ENCODE data around the gene COQ2.
"Not testable (repeated sequence)": the region's sequence is repeated elsewhere in the genome, so short reads cannot be mapped to it uniquely, and the experiment has no call there.

The COQ2 gene

DNA sequence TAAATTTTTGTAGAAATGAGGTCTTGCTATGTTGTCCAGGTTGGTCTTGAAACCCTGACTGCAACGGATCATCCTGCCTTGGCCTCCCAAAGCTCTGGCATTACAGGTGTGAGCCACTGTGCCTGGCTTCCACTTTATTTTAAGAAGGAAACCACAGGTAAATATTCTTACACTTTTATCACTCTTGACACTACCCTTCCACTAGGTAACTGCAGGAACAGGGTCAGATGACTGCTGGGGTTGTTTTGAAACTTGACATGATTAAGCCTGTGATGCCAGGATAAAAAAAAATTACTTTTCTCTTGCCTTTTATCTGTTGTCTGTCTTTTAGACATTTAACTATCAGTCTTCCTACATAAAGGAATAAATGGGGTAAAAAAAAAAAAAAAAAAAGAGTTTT is 43.5 kb downstream of the COQ2 start:
- no peak for DNase-seq

- no peak for DNase-seq
These were observed 44.2 kb downstream of the COQ2 start for GRCh38 chr4:83240379-83240875.

GRCh38 chr4:83238393-83239248 is 46.0 kb downstream of the COQ2 start:
- no peak for DNase-seq

DNA sequence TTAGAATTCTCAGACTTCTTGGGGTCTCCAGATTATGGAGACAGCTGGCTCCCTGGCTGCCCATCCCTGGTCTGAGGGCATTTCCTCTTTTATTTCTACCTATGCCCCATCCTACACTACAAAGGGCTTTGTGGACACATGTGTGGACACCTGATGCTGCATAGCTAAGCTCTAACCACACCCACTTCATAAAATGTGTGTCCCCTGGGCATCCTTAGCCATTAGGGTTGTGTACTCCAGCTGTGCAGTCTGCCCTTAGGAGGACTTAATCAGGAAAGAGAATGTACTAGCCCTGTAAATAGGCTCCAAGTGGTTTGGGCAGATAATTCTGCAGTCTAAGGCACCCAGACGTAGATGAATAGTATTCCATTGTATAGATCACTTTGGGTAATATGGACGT is 47.0 kb downstream of the COQ2 start:
- DNase-seq, result no peak

DNA sequence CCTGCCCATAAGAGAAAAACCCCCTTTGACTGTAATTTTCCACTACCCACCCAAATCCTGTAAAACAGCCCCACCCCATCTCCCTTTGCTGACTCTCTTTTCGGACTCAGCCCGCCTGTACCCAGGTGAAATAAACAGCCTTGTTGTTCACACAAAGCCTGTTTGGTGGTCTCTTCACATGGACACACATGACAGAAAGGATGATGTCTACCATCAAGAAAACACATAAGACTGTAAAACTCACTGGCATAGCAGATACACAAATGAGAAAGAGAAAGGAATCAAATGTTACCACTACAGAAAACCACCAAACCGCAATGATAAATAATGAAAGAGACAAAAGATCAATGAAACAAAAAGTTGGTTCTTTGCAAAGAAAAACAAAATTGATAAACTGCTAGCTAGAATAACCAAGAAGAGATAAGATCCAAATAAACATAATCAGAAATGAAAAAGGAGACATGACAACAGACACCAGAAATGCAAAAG is 48.9 kb downstream of the COQ2 start:
- peak; percentile 14 for DNase-seq

DNA sequence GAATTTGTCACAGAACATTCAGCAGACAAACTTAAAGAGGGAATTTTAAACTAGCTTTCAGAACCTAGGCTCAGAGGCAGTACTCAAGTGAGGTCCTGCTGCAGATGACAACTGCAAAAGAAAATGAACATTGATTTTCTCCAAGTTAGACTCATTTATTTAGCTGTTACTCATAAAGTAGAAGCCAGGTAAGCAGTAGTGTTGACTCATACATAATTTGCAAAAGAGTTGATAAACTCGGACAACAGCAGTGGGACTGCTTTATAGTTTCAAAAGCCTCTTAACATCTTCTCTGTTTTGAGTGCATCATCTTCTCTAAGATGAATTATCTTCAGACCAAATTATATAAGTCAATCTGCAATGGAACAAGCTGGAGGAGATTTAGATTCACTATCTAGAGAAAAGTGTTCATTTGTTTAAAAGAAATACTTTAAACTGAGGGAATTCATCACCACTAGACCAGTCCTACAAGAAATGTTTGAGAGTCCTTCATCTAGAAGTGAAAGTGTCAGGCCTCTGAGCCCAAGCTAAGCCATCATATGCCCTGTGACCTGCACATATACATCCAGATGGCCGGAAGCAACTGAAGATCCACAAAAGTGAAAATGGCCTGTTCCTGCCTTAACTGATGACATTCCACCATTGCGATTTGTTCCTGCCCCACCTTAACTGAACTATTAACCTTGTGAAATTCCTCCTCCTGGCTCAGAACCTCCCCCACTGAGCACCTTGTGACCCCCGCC is 49.5 kb downstream of the COQ2 start:
- DNase-seq, result no peak

DNA sequence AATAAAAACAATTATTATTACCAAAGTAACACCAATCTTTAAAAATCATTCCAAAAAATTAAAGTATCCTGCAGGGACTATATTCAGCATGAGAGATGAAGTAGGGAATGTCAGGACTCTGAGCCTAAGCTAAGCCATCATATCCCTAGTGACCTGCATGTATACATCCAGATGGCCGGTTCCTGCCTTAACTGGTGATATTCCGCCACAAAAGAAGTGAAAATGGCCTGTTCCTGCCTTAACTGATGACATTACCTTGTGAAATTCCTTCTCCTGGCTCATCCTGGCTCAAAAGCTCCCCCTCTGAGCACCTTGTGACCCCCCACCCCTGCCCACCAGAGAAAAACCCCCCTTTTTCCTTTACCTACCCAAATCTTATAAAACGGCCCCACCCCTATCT is 50.2 kb downstream of the COQ2 start:
- DNase-seq, result not testable (repeated sequence)

DNA sequence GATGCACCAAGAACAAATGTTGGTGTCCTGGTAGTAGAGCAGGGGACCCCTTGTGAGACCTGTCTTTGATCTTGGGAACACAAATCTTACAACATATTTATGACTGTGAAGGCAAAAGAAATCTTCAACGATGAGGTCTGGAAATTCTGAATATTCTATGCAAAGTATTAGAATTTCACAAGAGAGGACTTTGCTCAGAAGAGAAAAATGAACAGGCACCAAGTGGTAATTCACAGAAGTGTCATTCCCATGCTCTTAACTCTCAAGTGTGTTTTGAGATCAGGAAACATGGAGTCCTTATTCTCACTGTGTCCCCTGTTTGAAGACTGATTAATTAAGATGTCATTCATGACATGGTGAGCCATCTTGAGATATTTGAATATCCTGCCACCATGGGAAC is 52.5 kb downstream of the COQ2 start:
- no peak for DNase-seq

DNA sequence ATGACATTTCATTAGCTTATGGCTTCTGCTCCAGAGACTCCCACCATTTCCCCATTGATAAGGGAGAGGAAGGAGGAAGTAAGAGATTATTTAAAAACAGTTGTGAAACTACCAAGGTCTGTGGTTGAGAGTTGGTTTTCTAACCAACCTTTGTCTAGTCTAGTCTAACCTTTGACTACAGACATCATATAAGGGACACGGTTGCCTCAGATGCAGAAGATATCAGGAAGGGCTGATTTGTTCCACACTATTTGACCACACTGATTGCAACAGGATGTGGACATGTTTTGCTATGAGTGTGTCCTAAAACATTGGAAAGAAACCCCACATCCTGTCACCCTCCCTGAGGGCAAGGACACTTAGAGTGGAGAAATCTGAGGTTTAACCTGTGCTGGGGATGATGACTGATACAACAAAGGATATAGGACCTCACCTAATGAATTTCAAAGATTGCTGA is 53.0 kb downstream of the COQ2 start:
- DNase-seq, result no peak

- DNase-seq, result no peak
These were observed 53.7 kb downstream of the COQ2 start for GRCh38 chr4:83230928-83231327.

DNA sequence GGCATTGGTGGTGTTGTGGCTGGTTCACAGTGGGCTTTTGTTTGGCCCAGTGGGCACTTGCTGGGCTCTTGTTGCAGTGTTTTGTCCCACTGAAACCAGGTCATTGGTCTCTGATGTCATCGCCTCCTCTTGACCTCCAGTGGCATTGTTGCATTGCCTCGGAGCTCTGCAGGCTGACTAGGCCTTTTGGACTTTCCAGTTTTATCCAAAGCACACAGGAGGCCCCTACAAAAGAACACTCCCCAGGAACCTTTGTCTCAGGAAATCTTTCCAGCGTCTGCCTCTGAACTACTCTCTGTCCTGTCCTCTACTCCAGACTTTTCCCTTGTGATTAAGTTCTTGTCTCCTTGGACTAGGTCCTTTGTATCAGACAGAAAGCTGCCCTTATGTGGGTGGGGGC is 54.8 kb downstream of the COQ2 start:
- no peak for DNase-seq

- DNase-seq, result no peak
These were observed 56.4 kb downstream of the COQ2 start for GRCh38 chr4:83228231-83228630.

DNA sequence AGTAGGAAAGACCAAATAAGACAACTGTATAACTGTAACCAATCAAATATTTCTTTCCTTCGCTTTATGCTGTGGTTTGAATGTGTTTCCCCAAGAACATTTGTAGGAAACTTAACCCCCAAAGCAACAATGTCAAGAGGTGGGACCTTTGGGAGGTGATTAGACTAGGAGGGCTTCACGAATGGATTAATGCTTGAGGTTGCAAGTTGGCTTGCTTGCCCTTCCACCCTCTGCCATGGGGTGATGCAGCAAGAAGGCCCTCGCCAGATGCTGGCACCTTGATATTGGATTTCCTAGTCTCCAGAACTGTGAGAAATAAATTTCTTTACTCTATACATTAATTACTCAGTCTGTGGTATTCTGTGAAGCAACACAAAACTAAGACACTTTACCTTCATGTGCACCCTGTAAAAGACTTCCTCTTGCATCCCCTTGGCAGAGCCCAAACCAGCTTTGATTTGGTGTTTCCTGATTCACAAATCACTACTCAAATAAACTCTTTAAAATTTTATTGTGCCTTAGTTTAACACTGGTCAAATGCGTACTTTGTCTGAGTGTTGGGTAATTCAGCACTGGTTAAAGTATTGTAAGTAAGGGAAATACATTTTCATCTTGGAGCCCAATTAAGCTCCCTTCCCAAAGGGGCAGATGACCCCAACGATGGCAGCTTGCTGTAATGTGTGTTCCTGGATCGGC is 59.9 kb downstream of the COQ2 start:
- no peak for DNase-seq

GRCh38 chr4:83223781-83224180 is 60.8 kb downstream of the COQ2 start:
- no peak for DNase-seq

DNA sequence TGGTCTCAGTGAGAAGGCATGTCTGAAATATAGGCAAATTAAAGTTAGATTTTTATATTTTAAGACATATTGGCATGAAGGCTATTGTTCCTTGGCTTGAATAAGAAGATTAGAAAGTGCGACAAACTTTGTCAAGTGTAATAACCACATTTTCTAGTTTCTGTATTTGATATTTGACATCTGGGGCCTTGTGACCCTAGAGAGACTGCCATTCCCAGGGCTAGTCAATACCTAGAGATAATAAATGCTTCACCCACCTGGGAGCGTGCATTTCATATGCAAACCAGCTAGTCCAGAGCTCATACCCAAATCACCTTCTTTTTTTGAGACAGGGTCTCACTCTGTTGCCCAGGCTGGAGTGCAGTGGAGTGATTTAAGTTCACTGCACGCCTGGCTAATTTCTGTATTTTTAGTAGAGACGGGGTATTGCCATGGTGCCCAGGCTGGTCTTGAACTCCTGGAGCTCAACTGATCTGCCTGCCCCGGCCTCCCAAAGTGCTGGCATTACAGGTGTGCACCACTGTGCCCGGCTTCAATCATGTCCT is 62.6 kb downstream of the COQ2 start:
- DNase-seq, result no peak

- DNase-seq, result peak; percentile 75
These were observed 65.0 kb downstream of the COQ2 start for GRCh38 chr4:83219344-83220331.

GRCh38 chr4:83217721-83218522 is 66.7 kb downstream of the COQ2 start:
- DNase-seq, result peak; percentile 53

GRCh38 chr4:83216959-83217683 is 67.5 kb downstream of the COQ2 start:
- DNase-seq, result no peak

DNA sequence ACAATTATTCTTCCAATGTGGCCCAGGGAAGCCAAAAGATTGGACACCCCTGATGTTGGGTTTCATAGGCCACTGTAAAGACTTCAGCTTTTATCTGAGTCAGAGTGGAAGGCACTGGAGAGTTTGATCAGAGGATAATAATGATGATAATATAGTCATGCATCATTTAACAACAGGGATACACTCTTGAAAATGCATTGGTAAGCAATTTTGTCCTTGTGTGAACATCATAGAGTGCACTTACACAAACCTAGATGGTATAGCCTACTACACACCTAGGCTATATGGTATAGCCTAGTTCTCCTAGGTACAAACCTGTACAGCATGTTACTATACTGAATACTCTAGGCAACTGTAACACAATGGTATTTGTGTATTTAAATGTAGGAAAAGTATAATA is 70.5 kb downstream of the COQ2 start:
- no peak for DNase-seq

All from activated naive CD4-positive, alpha-beta T cell treated with Interleukin-2 at 50 U/mL for 16 hours (primary cell).